ENCODE data around the gene SOX2. TPM values are rescaled to one million over a fixed set of nuclear protein-coding genes. Genes with fewer than 3 reads are reported as not detected.
A peak's percentile ranks its signal among the peaks of the same experiment; 100 is the strongest.

Gene SOX2
- total RNA-seq, 2 experiments from 2014 or later = not detected

GRCh38 chr3:181705086-181705480 is 6.6 kb upstream of the SOX2 start:
- ATAC-seq (ENCODE audit: poor library complexity) = no peak
- no peak for TF ChIP-seq CTCF (IDR thresholded peaks at IDR 0.05)
- H3K27me3 Mint-ChIP-seq = peaks cover 57% of the 10 kb centered on the region
- H3K9me3 Mint-ChIP-seq = peaks cover 5% of the 10 kb centered on the region
- CTCF ChIA-PET = no interaction called here
- H3K27me3 ChIP-seq (ENCODE audit: control insufficient read depth in 1 of 2, insufficient read depth in 2 of 2, low read length in 2 of 2) = peaks cover 67 to 99% of the 10 kb centered on the region in 2 experiments
- H3K36me3 Mint-ChIP-seq (ENCODE audit: low read depth) = no peaks in the 10 kb centered on the region
- H3K4me1 Mint-ChIP-seq (ENCODE audit: low read depth) = peaks cover 31% of the 10 kb centered on the region
- no peak overlapping the region for H3K27ac Mint-ChIP-seq
- no peaks in the 10 kb centered on the region for H3K36me3 ChIP-seq (ENCODE audit: insufficient read depth, low read length)
- intact Hi-C loops (cut with DNase I, micrococcal nuclease) = no loop called here
- no peak for DNase-seq
- H3K4me1 ChIP-seq (ENCODE audit: insufficient read depth, low read length) = peaks cover 19% of the 10 kb centered on the region
- H3K4me3 ChIP-seq (ENCODE audit: low read length) = no peak overlapping the region
- POLR2A ChIA-PET = no interaction called here
- H3K4me3 Mint-ChIP-seq = peak overlapping the region; percentile 28
- peaks cover 18 to 24% of the 10 kb centered on the region in 2 experiments for H3K9me3 ChIP-seq (ENCODE audit: control insufficient read depth in 1 of 2, insufficient read depth in 1 of 2, low read length in 2 of 2)
- no peak overlapping the region for H3K27ac ChIP-seq (ENCODE audit: low read depth in 1 of 2, low read length in 2 of 2)

GRCh38 chr3:181707980-181708379 is 3.7 kb upstream of the SOX2 start:
- H3K36me3 Mint-ChIP-seq (ENCODE audit: low read depth) = no peaks in the 10 kb centered on the region
- POLR2A ChIA-PET = no interaction called here

GRCh38 chr3:181709537-181710279 is 2.0 kb upstream of the SOX2 start:
- ChIA-PET POLR2A (no interaction called here), CTCF (interaction anchor here (1.3 to 1.6 kb wide), 2 partner anchors 9 to 11 kb away, joined by 3 to 4 read pairs; no protein-coding TSS in a partner anchor)
- no peaks in the 10 kb centered on the region for H3K36me3 Mint-ChIP-seq (ENCODE audit: low read depth)
- H3K4me3 Mint-ChIP-seq = peak overlapping the region; percentile 74
- peaks cover 11% of the 10 kb centered on the region for H3K4me1 Mint-ChIP-seq (ENCODE audit: low read depth)
- peaks cover 26% of the 10 kb centered on the region for H3K4me1 ChIP-seq (ENCODE audit: insufficient read depth, low read length)
- intact Hi-C loops (cut with DNase I, micrococcal nuclease) = loop anchor here (1.0 to 2.0 kb wide), 2 partner anchors 973 to 974 kb away; no protein-coding TSS in a partner anchor
- no peaks in the 10 kb centered on the region for H3K36me3 ChIP-seq (ENCODE audit: insufficient read depth, low read length)
- peaks cover 4% of the 10 kb centered on the region for H3K9me3 Mint-ChIP-seq
- no peak overlapping the region for H3K27ac Mint-ChIP-seq
- TF ChIP-seq CTCF (IDR thresholded peaks at IDR 0.05) = peak; percentile 59
- DNase-seq (peak in 11 of 14 experiments; percentile 11 to 72 (median 32)), ATAC-seq (ENCODE audit: poor library complexity) (no peak)
- H3K9me3 ChIP-seq (ENCODE audit: control insufficient read depth in 1 of 2, insufficient read depth in 1 of 2, low read length in 2 of 2) = peaks cover 16 to 33% of the 10 kb centered on the region in 2 experiments
- H3K27ac ChIP-seq (ENCODE audit: low read depth in 1 of 2, low read length in 2 of 2) = no peak overlapping the region
- peaks cover 59 to 95% of the 10 kb centered on the region in 2 experiments for H3K27me3 ChIP-seq (ENCODE audit: control insufficient read depth in 1 of 2, insufficient read depth in 2 of 2, low read length in 2 of 2)
- peaks cover 36% of the 10 kb centered on the region for H3K27me3 Mint-ChIP-seq
- no peak overlapping the region for H3K4me3 ChIP-seq (ENCODE audit: low read length)

More at GRCh38 chr3:181707980-181708379, 3.7 kb upstream of the SOX2 start:
- intact Hi-C loops (cut with DNase I, micrococcal nuclease) = loop anchor here in 1 of 2 experiments (2.0 kb wide), 1 partner anchor 975 kb away; no protein-coding TSS in a partner anchor
- no peak overlapping the region for H3K27ac Mint-ChIP-seq
- Histone ChIP-seq H3K4me3 (ENCODE audit: low read length) (no peak overlapping the region), H3K4me1 (ENCODE audit: insufficient read depth, low read length) (peaks cover 26% of the 10 kb centered on the region), H3K27me3 (ENCODE audit: control insufficient read depth in 1 of 2, insufficient read depth in 2 of 2, low read length in 2 of 2) (peaks cover 61 to 96% of the 10 kb centered on the region in 2 experiments), H3K9me3 (ENCODE audit: control insufficient read depth in 1 of 2, insufficient read depth in 1 of 2, low read length in 2 of 2) (peaks cover 15 to 43% of the 10 kb centered on the region in 2 experiments), H3K36me3 (ENCODE audit: insufficient read depth, low read length) (no peaks in the 10 kb centered on the region), H3K27ac (ENCODE audit: low read depth in 1 of 2, low read length in 2 of 2) (no peak overlapping the region)
- TF ChIP-seq CTCF (IDR thresholded peaks at IDR 0.05) = no peak
- H3K4me1 Mint-ChIP-seq (ENCODE audit: low read depth) = peaks cover 18% of the 10 kb centered on the region
- CTCF ChIA-PET = no interaction called here
- H3K4me3 Mint-ChIP-seq = no peak overlapping the region
- ATAC-seq (ENCODE audit: poor library complexity) (no peak), DNase-seq (no peak)
- H3K9me3 Mint-ChIP-seq = no peaks in the 10 kb centered on the region
- H3K27me3 Mint-ChIP-seq = peaks cover 35% of the 10 kb centered on the region
